ENCODE results near the gene AMER2. TPM values are rescaled to one million over a fixed set of nuclear protein-coding genes. Genes with fewer than 3 reads are reported as not detected.

The AMER2 gene
- total RNA-seq, 4 donors from 2014 or later = under 0.01 to 0.17 TPM; not detected in 2

DNA sequence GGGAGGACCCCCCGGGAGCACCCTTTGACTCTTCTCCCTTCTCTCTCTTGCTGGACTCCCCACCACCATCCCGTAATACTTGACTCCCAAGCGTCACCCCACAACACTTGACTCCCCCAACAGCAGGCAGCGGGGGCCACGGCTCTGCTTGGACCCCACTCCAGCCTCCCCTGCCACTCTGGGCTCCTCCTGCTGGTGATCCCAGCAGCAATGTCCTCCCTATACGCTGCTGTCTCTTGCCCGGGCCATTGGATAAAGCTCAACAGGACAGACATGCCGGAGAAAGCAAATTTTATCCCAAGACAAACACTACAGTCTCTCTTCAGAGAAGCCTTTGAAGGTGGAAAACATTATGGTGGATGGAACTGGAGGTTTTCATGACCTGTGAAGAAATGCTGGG is 20.4 kb upstream of the AMER2 start:
- DNase-seq (ENCODE audit: extremely low spot score) = no peak
- no peaks in the 10 kb centered on the region for H3K4me1 ChIP-seq
- no peak for TF ChIP-seq POLR2AphosphoS5 (IDR thresholded peaks at IDR 0.05)
- TF ChIP-seq, protein P1, sequence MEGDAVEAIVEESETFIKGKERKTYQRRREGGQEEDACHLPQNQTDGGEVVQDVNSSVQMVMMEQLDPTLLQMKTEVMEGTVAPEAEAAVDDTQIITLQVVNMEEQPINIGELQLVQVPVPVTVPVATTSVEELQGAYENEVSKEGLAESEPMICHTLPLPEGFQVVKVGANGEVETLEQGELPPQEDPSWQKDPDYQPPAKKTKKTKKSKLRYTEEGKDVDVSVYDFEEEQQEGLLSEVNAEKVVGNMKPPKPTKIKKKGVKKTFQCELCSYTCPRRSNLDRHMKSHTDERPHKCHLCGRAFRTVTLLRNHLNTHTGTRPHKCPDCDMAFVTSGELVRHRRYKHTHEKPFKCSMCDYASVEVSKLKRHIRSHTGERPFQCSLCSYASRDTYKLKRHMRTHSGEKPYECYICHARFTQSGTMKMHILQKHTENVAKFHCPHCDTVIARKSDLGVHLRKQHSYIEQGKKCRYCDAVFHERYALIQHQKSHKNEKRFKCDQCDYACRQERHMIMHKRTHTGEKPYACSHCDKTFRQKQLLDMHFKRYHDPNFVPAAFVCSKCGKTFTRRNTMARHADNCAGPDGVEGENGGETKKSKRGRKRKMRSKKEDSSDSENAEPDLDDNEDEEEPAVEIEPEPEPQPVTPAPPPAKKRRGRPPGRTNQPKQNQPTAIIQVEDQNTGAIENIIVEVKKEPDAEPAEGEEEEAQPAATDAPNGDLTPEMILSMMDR (IDR thresholded peaks at IDR 0.05) = no peak
- TF ChIP-seq EP300 (IDR thresholded peaks at IDR 0.05) = no peak
- H3K36me3 ChIP-seq = no peaks in the 10 kb centered on the region
- 90% methylated on average over 8 of the region's 8 CpGs for WGBS
- no peak overlapping the region for H3K4me3 ChIP-seq
- no peak overlapping the region for H3K27ac ChIP-seq (replicated peaks in 1 of 4)
- H3K27me3 ChIP-seq = peaks cover 0 to 40% (median 0%) of the 10 kb centered on the region in 4 donors
- no peaks in the 10 kb centered on the region for H3K9me3 ChIP-seq
- intact Hi-C loops (cut with DNase I) = no loop called here

DNA sequence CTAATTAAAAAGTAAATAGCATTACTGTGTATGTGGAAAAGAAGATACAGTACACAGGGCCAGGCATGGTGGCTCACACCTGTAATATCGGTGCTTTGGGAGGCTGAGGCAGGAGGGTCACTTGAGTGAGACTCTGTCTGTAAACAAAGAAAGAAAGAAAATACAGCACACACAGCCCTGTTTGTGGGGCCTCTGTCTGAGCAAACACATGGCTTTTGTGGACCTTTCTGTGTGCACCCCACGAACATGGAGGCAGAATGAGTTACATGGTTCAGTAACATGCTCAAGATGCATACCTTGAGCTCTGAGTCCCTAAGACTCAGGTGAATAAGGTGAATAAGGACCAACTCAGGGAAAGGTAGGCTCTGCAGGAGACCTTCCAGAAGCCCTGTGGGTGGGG is 20.0 kb upstream of the AMER2 start:
- no peak for DNase-seq (ENCODE audit: extremely low spot score)
- TF ChIP-seq POLR2A (IDR thresholded peaks at IDR 0.05; ENCODE audit: low read depth) (no peak), POLR2AphosphoS5 (IDR thresholded peaks at IDR 0.05) (no peak), EP300 (IDR thresholded peaks at IDR 0.05) (no peak)
- TF ChIP-seq, protein P1 (IDR thresholded peaks at IDR 0.05) = no peak
- WGBS = 100% methylated on average over 2 of the region's 2 CpGs
- intact Hi-C loops (cut with DNase I) = no loop called here
- Histone ChIP-seq H3K36me3 (no peaks in the 10 kb centered on the region), H3K9me3 (no peaks in the 10 kb centered on the region), H3K27me3 (peaks cover 0 to 40% (median 0%) of the 10 kb centered on the region in 4 donors), H3K4me3 (no peak overlapping the region), H3K4me1 (no peaks in the 10 kb centered on the region), H3K27ac (replicated peaks in 1 of 4) (no peak overlapping the region)

DNA sequence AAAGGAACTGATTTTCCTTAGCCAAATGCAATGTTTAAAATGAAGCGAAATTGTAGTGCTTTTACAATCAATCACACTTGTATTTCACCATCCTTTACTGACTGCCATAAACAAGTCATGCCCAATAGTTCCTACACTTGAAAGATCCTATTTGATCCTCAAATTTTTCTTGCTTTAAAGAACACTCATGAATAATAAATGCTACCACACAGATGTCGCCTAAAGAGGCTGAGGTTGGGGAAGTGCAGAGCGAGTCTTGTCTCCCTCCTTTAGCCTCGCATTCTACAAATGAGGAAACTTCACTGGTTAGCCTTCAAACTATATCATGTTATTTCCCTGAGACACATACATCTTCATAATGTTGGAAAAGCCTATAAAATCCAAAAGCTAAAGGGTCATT is 18.7 kb upstream of the AMER2 start:
- H3K36me3 ChIP-seq = no peaks in the 10 kb centered on the region
- no peaks in the 10 kb centered on the region for H3K9me3 ChIP-seq
- no peaks in the 10 kb centered on the region for H3K4me1 ChIP-seq
- 50% methylated on average over 4 of the region's 4 CpGs for WGBS
- peaks cover 0 to 40% (median 0%) of the 10 kb centered on the region in 4 donors for H3K27me3 ChIP-seq
- TF ChIP-seq, protein P1 (IDR thresholded peaks at IDR 0.05) = no peak
- no peak for TF ChIP-seq POLR2A (IDR thresholded peaks at IDR 0.05; ENCODE audit: low read depth)
- no peak for TF ChIP-seq POLR2AphosphoS5 (IDR thresholded peaks at IDR 0.05)
- no peak overlapping the region for H3K27ac ChIP-seq (replicated peaks in 1 of 4)
- intact Hi-C loops (cut with DNase I) = no loop called here
- DNase-seq (ENCODE audit: extremely low spot score) = no peak
- no peak overlapping the region for H3K4me3 ChIP-seq

DNA sequence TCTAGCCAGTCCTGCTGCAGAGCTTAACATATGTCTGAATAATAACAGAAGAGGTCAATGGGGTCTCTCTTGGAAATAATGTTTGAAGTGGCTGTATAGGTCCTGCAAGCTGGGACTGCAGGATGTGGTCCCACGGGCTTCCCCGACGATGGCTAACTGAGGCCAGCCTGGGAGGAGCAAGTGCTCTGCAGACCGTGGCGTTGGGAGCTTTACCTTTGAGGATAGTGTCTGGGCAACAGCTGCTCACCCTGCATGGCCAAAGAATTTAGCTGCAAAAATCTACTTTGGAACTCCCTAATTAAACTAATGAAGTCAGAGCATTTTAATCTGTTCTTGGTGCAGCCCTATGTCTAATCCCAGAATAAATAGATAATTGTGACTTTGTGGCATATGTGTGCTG is 18.2 kb upstream of the AMER2 start:
- Histone ChIP-seq H3K9me3 (no peaks in the 10 kb centered on the region), H3K4me3 (no peak overlapping the region), H3K27ac (replicated peaks in 1 of 4) (no peak overlapping the region), H3K36me3 (no peaks in the 10 kb centered on the region), H3K27me3 (peaks cover 0 to 40% (median 0%) of the 10 kb centered on the region in 4 donors), H3K4me1 (no peaks in the 10 kb centered on the region)
- DNase-seq (ENCODE audit: extremely low spot score) = no peak
- intact Hi-C loops (cut with DNase I) = no loop called here
- TF ChIP-seq POLR2AphosphoS5 (IDR thresholded peaks at IDR 0.05) = no peak
- no peak for TF ChIP-seq POLR2A (IDR thresholded peaks at IDR 0.05; ENCODE audit: low read depth)
- TF ChIP-seq, protein P1 (IDR thresholded peaks at IDR 0.05) = no peak
- TF ChIP-seq EP300 (IDR thresholded peaks at IDR 0.05) = no peak
- WGBS = 71% methylated on average over 5 of the region's 5 CpGs

DNA sequence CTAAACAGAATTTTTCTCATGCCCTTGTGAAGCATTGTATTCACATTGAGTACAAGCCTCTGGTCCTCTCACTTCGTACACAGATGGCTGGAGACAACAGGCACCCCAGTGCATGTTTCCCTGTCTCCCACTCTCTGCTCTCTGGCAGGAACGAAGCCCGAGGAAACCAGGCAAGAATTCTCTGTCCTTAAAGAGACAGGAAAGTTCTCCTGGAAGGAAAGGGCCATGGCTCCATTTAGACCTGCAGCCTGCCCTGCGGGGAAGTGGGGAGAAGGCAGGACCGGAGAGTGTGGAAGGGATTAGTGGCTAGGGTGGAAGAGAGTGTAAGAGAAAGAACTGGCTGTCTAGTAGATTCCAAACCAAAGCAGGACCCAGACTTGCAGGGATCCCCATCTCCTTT is 15.5 kb upstream of the AMER2 start:
- Histone ChIP-seq H3K27me3 (peaks cover 0 to 29% (median 0%) of the 10 kb centered on the region in 4 donors), H3K4me1 (no peaks in the 10 kb centered on the region)
- intact Hi-C loops (cut with DNase I) = no loop called here

More for the DNA sequence above, 15.5 kb upstream of the AMER2 start:
- no peak overlapping the region for H3K4me3 ChIP-seq
- H3K36me3 ChIP-seq = no peaks in the 10 kb centered on the region
- no peaks in the 10 kb centered on the region for H3K9me3 ChIP-seq
- 70% methylated on average over 5 of the region's 5 CpGs for WGBS
- no peak for DNase-seq (ENCODE audit: extremely low spot score)
- TF ChIP-seq POLR2AphosphoS5 (IDR thresholded peaks at IDR 0.05) = no peak
- TF ChIP-seq POLR2A (IDR thresholded peaks at IDR 0.05; ENCODE audit: low read depth) = no peak
- TF ChIP-seq EP300 (IDR thresholded peaks at IDR 0.05) = no peak
- TF ChIP-seq, protein P1 (IDR thresholded peaks at IDR 0.05) = no peak
- no peak overlapping the region for H3K27ac ChIP-seq (replicated peaks in 1 of 4)
